ENCODE data around the gene ZNF586. TPM values are rescaled to one million over a fixed set of nuclear protein-coding genes. Genes with fewer than 3 reads are reported as not detected.
A peak's percentile ranks its signal among the peaks of the same experiment; 100 is the strongest.
"Not testable (repeated sequence)": the region's sequence is repeated elsewhere in the genome, so short reads cannot be mapped to it uniquely, and the experiment has no call there.

Gene ZNF586
- total RNA-seq (2021; fragmentation: NEBNext Ultra II Directional; extraction: Animal tissue kit (Norgen Biotek cat#: 25700)): 1 to 10 TPM; 6.4 to 8.8 (median 6.9) TPM
- long read RNA-seq, partial matches to known transcripts: 0 of 7 reads
- long read RNA-seq, other reads (novel, unspliced or antisense): 3 of 7 reads

DNA sequence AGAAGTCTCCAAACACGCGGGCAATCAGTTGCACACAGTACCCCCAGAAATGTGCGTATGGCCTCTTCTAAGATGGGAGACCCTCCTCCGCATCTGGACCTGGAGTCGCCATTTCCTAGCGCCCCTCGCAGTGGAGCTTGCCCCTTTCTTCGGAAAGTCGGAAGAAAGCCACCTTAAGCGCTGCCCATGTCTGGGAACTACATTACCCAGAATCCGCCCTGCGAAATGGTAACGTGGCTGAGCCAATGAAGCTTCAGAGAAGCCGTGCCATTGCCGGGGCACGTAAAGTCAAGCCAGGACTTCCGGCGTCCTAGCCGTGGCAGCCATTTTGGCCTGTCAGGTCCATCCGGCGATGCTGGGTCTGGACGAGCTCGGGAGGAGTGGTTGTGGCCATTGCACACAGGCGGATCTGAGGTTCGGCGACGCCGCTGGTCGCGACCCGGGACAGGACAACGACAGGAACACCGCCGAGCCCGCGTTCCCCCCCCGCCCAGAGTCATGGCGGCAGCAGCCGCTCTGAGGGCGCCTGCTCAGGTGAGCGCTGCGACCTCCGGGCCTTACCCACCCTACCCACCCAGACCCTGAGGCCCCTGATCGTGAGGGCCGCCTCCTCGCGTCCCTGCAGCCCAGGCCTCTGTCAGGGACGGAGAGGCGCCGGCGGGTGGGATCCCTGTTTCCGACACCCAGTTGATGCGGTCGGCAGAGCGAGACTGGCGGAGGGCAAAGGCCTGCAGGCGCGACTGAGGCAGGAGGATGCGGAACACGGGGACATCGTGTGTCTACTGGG, at the start of gene ZNF586:
Gene ZNF586, plus strand, starts transcription at position 332 of the 787 bp plus-strand sequence. Its CDS starts 167 bp downstream, at position 499.
- H3K9me3 Mint-ChIP-seq: peaks cover 55% of the 10 kb centered on the region
- TF ChIP-seq, protein P1, sequence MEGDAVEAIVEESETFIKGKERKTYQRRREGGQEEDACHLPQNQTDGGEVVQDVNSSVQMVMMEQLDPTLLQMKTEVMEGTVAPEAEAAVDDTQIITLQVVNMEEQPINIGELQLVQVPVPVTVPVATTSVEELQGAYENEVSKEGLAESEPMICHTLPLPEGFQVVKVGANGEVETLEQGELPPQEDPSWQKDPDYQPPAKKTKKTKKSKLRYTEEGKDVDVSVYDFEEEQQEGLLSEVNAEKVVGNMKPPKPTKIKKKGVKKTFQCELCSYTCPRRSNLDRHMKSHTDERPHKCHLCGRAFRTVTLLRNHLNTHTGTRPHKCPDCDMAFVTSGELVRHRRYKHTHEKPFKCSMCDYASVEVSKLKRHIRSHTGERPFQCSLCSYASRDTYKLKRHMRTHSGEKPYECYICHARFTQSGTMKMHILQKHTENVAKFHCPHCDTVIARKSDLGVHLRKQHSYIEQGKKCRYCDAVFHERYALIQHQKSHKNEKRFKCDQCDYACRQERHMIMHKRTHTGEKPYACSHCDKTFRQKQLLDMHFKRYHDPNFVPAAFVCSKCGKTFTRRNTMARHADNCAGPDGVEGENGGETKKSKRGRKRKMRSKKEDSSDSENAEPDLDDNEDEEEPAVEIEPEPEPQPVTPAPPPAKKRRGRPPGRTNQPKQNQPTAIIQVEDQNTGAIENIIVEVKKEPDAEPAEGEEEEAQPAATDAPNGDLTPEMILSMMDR (IDR thresholded peaks at IDR 0.05): no peak
- peaks cover 2% of the 10 kb centered on the region; the same call in 1 of the 2 replicates for H3K27me3 Mint-ChIP-seq (ENCODE audit: insufficient read depth)
- DNase-seq: peak; percentile 89
- peak within 1 kb of the TSS; percentile 90 for H3K4me3 Mint-ChIP-seq
- peaks cover 15% of the 10 kb centered on the region for H3K4me1 Mint-ChIP-seq (ENCODE audit: low read depth)
- peak within 1 kb of the TSS; percentile 87 for H3K27ac Mint-ChIP-seq
- H3K36me3 Mint-ChIP-seq (ENCODE audit: low read depth): peaks cover 67% of the 10 kb centered on the region

DNA sequence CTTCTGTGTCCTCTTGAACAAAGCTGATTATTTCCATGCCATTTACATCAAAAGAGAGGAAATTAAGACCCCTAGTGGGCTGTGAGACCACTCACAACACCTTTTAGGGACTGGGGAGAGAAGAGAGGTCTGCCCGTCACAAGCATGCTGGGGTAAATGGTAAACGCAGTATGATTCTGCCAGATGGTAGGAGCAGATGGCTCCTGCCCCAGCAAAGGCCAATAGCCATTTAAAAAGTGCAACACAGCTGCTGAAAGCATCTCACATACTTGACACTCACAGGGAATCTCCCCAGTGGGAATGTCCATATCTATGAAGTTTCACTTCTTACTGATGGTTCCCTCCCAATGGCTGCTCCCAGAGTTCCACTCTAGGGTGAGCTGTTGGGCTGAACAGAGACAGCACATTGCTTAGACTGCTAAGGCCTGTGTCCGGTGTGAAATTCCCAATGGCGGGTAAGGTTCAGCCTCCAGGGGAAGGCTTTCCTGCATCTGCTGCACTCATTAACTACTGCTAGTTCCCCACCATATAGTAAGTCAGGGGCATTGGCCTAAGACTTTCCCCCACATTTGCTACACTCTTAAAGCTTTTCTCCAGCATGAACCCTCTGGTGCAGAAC, 49.5 kb upstream of the ZNF586 start:
- TF ChIP-seq, protein P1 (IDR thresholded peaks at IDR 0.05): no peak
- no peak overlapping the region for H3K4me3 Mint-ChIP-seq
- peaks cover 86% of the 10 kb centered on the region for H3K36me3 Mint-ChIP-seq (ENCODE audit: low read depth)
- no peak overlapping the region for H3K27ac Mint-ChIP-seq
- no peaks in the 10 kb centered on the region for H3K4me1 Mint-ChIP-seq (ENCODE audit: low read depth)
- no peaks in the 10 kb centered on the region; the same call in 1 of the 2 replicates for H3K27me3 Mint-ChIP-seq (ENCODE audit: insufficient read depth)
- H3K9me3 Mint-ChIP-seq: peaks cover 90% of the 10 kb centered on the region
- DNase-seq: no peak

DNA sequence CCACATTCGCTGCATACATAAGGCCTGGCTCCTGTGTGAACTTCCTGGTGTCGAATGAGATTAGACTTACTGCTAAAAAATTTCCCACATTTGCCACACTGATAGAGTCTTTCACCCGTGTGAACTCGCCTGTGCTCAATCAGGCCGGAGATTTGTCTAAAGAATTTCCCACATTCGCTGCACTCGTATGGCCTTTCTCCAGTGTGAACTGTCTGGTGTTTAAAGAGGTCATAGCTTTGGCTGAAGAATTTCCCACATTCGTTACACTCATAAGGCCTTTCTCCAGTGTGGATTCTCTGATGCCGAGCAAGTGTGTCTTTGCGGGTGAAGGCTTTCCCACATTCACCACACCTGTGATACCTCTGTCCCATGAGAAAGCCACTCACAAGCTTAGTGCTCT, 48.6 kb upstream of the ZNF586 start:
- peaks cover 82% of the 10 kb centered on the region for H3K36me3 Mint-ChIP-seq (ENCODE audit: low read depth)

DNA sequence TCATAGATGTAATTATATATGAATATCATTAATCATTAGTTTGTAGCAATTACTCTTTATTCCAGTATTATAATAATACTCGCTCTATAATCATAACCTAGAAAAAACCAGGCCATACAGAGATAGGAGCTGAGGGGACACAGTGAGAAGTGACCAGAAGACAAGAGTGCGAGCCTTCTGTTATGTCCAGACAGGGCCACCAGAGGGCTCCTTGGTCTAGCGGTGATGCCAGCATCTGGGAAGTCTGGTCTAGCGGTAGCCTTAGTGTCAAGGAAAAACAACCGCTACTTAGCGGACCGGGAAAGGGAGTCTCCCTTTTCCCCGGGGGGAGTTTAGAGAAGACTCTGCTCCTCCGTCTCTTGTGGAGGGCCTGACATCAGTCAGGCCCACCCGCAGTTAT, 31.2 kb upstream of the ZNF586 start:
- H3K4me3 Mint-ChIP-seq; H3K4me1 Mint-ChIP-seq (ENCODE audit: low read depth); H3K9me3 Mint-ChIP-seq; H3K27ac Mint-ChIP-seq; H3K27me3 Mint-ChIP-seq (ENCODE audit: insufficient read depth); H3K36me3 Mint-ChIP-seq (ENCODE audit: low read depth): not testable (repeated sequence)
- TF ChIP-seq, protein P1 (IDR thresholded peaks at IDR 0.05): peak; percentile 80
- peak; percentile 40 for DNase-seq

More for the DNA sequence above, 48.6 kb upstream of the ZNF586 start:
- H3K27ac Mint-ChIP-seq: no peak overlapping the region
- TF ChIP-seq, protein P1 (IDR thresholded peaks at IDR 0.05): no peak
- no peaks in the 10 kb centered on the region; the same call in 1 of the 2 replicates for H3K27me3 Mint-ChIP-seq (ENCODE audit: insufficient read depth)
- peaks cover 87% of the 10 kb centered on the region for H3K9me3 Mint-ChIP-seq
- no peak overlapping the region for H3K4me3 Mint-ChIP-seq
- no peak for DNase-seq
- H3K4me1 Mint-ChIP-seq (ENCODE audit: low read depth): no peaks in the 10 kb centered on the region

DNA sequence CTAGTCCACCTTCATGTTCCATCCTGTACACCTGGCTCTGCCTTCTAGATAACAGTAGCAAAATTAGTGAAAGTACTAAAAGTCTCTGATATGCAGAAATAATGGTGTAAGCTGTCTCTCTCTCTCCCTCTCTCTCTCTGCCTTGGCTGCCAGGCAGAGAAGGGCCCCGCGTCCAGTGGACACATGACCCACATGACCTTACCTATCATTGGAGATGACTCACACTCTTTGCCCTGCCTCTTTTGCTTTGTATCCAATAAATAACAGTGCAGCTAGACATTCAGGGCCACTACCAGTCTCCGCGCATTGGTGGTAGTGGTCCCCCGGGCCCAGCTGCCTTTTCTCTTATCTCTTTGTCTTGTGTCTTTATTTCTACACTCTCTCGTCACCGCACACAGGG, 30.7 kb upstream of the ZNF586 start:
- not testable (repeated sequence) for H3K27me3 Mint-ChIP-seq (ENCODE audit: insufficient read depth); DNase-seq; H3K36me3 Mint-ChIP-seq (ENCODE audit: low read depth); H3K4me3 Mint-ChIP-seq; H3K9me3 Mint-ChIP-seq; H3K4me1 Mint-ChIP-seq (ENCODE audit: low read depth); H3K27ac Mint-ChIP-seq
